RWPE1 (cell line): ENCODE results near the gene CCDC167.

Experiments used
- CTCF ChIA-PET: fragments of 350-600 bp; sonication (Branson Sonifier 250); formaldehyde crosslinking; extraction: SDS; loops from one replicate; lab custom pipeline; 2021; lab: Yijun Ruan, JAX
- POLR2A ChIA-PET: fragments of 400-600 bp; formaldehyde crosslinking; extraction: SDS; loops from one replicate; lab custom pipeline; 2020; ENCODE audit warnings: antibody characterized with exemption; ENCODE audit not compliant: low non-redundant PET; lab: Yijun Ruan, JAX
- DNase-seq: peaks from one replicate; pipeline ENCODE4 v3.0.0; 2012; ENCODE audit warnings: low spot score
- H3K27ac ChIP-seq: fragments of 450-650 bp; 2 replicates; pipeline ENCODE4 v1.5.1; 2017
- TF ChIP-seq, protein P1 (sequence below): fragments of 450-650 bp; conservative IDR thresholded peaks from 2 replicates; pipeline ENCODE4 v1.5.1; 2017; ENCODE audit warnings: low read depth, mild to moderate bottlenecking

The CCDC167 gene

DNA sequence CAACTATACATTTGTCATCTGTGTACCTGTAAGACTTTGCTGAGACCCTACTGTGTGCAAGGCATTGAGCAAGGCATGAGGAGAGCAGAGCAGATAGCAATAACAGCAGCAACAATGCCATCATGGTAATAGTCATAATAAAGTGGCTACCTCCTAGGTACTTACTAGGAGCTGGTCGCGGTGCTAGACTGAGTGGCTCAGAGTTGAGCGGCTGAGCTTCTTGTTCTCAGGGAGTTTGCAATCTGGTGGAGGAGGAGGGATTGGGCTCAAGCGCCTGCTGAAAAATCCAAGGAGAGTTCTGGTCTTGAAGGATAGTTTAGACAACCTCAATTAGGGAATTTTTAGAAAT is 25.3 kb upstream of the CCDC167 start:
- ChIA-PET POLR2A (no interaction called here), CTCF (interaction anchor here (1.0 kb wide), 1 partner anchor 14 kb away, joined by 3 read pairs; no protein-coding TSS in a partner anchor)
- TF ChIP-seq, protein P1, sequence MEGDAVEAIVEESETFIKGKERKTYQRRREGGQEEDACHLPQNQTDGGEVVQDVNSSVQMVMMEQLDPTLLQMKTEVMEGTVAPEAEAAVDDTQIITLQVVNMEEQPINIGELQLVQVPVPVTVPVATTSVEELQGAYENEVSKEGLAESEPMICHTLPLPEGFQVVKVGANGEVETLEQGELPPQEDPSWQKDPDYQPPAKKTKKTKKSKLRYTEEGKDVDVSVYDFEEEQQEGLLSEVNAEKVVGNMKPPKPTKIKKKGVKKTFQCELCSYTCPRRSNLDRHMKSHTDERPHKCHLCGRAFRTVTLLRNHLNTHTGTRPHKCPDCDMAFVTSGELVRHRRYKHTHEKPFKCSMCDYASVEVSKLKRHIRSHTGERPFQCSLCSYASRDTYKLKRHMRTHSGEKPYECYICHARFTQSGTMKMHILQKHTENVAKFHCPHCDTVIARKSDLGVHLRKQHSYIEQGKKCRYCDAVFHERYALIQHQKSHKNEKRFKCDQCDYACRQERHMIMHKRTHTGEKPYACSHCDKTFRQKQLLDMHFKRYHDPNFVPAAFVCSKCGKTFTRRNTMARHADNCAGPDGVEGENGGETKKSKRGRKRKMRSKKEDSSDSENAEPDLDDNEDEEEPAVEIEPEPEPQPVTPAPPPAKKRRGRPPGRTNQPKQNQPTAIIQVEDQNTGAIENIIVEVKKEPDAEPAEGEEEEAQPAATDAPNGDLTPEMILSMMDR: no peak
- no peak for DNase-seq
- H3K27ac ChIP-seq: no peak overlapping the region

DNA sequence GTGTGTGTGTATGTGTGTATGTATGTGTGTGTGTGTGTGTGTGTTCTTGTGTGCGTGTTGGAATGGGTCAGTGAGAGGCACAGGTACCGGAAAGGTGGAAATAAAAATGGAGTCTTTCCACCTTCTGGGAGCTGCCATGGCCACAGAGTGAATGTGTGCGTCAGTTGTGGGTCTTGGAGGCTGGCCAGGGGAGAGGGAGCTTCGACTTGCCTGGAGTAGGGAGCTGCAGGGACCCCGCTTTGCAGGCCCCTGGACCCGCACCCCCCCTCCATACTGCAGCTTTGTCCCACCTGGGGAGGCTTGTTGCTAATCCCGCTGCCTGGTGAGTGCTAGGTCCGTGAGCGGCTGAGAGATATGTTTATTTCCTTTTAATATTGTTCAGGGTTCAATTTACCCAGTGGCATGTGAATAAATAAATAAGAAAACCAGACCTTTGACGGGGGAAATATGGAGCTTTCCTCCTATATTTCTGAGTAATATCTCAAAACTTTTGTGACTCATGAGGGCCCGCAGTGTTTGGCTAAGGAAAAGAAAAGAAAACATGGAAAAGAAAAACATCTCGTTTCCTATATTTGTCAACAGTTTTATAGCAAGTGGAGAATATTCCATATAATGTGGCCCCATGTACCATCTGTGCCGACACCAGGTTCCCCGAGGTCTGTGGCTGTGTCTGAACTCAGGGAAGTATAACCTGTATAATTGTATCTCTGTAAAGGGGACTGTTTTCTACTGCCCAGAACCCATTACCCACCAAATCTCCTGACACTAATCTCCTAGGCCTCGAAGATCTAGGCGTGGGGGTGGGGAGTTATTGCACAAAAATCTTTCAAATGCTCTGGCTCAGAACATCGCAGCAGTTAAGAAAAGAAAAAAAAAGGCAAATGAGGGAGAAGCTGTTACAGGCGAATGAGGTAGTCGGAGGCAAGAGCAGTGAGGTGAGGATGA is 24.6 kb upstream of the CCDC167 start:
- ChIA-PET POLR2A (no interaction called here), CTCF (interaction anchor here (1.0 kb wide), 1 partner anchor 14 kb away, joined by 3 read pairs; no protein-coding TSS in a partner anchor)
- DNase-seq: no peak
- no peak overlapping the region for H3K27ac ChIP-seq
- TF ChIP-seq, protein P1: no peak

DNA sequence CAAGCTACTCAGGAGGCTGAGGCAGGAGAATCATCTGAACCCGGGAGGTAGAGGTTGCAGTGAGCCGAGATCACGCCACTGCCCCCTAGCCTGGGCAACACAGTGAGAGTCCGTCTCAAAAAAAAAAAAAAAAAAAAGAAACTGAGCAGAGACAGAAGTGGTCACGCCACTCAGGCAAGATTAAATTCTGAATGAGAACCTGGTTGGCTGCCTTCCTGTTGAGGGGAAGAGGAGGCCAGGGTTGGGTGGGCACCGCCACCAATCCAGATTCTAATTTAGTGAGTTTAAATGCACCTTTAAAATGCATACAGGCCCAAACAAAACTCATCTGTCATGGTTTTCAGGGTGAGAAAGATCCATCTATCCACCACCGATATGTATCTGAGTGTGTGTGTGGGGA is 23.7 kb upstream of the CCDC167 start:
- no peak for DNase-seq
- POLR2A ChIA-PET: no interaction called here
- TF ChIP-seq, protein P1: no peak
- CTCF ChIA-PET: no interaction called here
- H3K27ac ChIP-seq: no peak overlapping the region

DNA sequence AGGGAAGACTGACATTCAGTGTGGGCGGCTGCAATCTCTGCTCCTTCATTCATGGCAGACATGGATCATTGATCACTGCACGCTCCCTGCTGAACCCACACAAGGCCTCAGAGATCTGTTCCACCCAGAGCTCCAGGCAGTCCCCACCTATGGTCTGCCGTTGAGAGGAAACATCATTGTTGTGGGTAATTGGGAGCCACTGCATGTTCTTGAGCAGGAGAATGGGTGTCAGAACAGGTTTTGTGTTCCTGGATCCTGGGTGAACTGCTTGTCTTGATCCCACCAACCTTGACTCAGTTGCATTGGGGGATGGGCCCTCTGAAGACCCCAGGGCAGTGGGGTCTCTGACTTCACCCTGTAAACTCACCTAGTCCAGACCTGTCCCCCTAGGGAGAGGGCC is 23.1 kb upstream of the CCDC167 start:
- no peak for DNase-seq
- POLR2A ChIA-PET: no interaction called here
- TF ChIP-seq, protein P1: no peak
- H3K27ac ChIP-seq: no peak overlapping the region
- CTCF ChIA-PET: no interaction called here

DNA sequence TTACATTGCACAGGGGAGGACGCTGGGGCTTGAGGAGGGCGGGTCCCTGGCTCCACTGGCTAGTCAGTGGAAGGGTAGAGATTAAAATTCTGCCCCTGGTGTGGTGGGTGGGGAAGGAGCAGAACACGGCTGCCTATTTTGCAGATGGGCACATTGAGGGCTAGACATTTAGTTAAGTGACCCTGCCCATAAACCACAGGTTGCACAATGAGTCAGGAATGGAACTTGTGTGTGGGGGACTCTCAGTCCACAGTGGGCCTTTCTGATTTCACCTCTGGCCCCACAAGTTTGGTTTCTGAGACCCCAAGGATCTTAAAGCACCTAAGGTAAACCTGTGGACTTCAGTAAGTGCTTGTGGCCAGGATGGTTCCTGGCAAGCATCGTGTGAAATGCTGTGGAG is 22.0 kb upstream of the CCDC167 start:
- no peak for DNase-seq
- ChIA-PET POLR2A (no interaction called here), CTCF (no interaction called here)
- TF ChIP-seq, protein P1: no peak
- no peak overlapping the region for H3K27ac ChIP-seq

DNA sequence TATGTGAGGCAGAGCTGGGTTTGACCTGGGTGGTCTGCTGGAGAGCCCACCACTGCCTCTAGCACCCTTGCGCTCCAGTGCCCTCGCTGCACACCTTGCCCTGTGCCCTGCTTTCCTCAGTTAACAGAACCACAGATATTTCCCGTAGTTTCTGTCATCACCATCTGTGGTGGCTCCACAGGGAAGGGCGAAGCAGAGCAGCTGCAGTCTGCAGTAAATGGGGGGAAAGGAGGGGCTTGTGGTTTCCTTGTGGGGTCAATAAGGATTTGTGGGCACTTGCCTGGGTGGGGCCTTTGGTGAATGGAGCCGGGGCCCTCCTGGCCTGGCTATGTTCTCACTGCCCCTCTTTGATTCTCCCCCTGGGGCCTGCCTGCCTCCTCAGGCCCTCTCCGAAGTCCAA is 21.2 kb upstream of the CCDC167 start:
- no peak for DNase-seq
- TF ChIP-seq, protein P1: no peak
- POLR2A ChIA-PET: no interaction called here
- H3K27ac ChIP-seq: no peak overlapping the region
- CTCF ChIA-PET: no interaction called here
